Esophagus squamous epithelium (tissue), 4 donors: ENCODE results near the gene TMC1.

ENCODE experiments used
- CTCF ChIP-seq, 6 experiments: fragments of 450-650 bp in 4 of 6; fragments of 200-600 bp in 2 of 6; sonication (generic) in 2 of 6; IDR thresholded peaks; one replicate each; pipeline ENCODE4 v1.5.1; 2016 to 2019; ENCODE audit warnings: antibody characterized with exemption in 6 of 6, mild to moderate bottlenecking in 4 of 6, moderate library complexity in 4 of 6
- POLR2A ChIP-seq, 4 donors: fragments of 450-650 bp; IDR thresholded peaks; one replicate each; pipeline ENCODE4 v1.6.1; 2017; ENCODE audit warnings: antibody characterized with exemption in 4 of 4, mild to moderate bottlenecking in 4 of 4, moderate library complexity in 3 of 4

- TF ChIP-seq POLR2A (IDR thresholded peaks at IDR 0.05), result no peak
- no peak for TF ChIP-seq CTCF (IDR thresholded peaks at IDR 0.05)
These were observed 42.4 kb upstream of the TMC1 start for GRCh38 chr9:72478966-72479365.
